Activated CD4-positive, alpha-beta memory T cell treated with anti-CD3 and anti-CD28 coated beads, Interleukin-2, amount 10 ng/mL, durations not matched to agents 7 days and 5 days (primary cell): ENCODE measurements around the gene LMTK2. TPM values are rescaled to one million over a fixed set of nuclear protein-coding genes. Genes with fewer than 3 reads are reported as not detected.

ENCODE experiments used
- CTCF ChIA-PET: fragments of 350-600 bp; sonication (Branson Sonifier 250); formaldehyde crosslinking; loops from one replicate; lab custom pipeline; 2021; ENCODE audit warnings: antibody characterized with exemption, inconsistent platforms; lab: Charles Lee
- POLR2A ChIA-PET: fragments of 350-600 bp; sonication (Branson Sonifier 250); formaldehyde crosslinking; loops from one replicate; lab custom pipeline; 2021; ENCODE audit warnings: antibody characterized with exemption; lab: Charles Lee
- DNase-seq: peaks from one replicate; pipeline ENCODE4 v3.0.0-alpha.2; 2020
- H3K27ac Mint-ChIP-seq: one replicate; pipeline ENCODE4 v1.8.0; 2021; ENCODE audit warnings: mild to moderate bottlenecking, mixed read lengths
- H3K27me3 Mint-ChIP-seq: one replicate; pipeline ENCODE4 v1.8.0; 2021; ENCODE audit warnings: mixed read lengths
- H3K36me3 Mint-ChIP-seq: one replicate; pipeline ENCODE4 v1.8.0; 2021; ENCODE audit warnings: low read depth, mixed read lengths
- H3K4me1 Mint-ChIP-seq: one replicate; pipeline ENCODE4 v1.8.0; 2021; ENCODE audit warnings: mixed read lengths
- H3K4me3 Mint-ChIP-seq: one replicate; pipeline ENCODE4 v1.8.0; 2021; ENCODE audit warnings: mild to moderate bottlenecking, mixed read lengths
- H3K9me3 Mint-ChIP-seq: one replicate; pipeline ENCODE4 v1.8.0; 2021; ENCODE audit warnings: mixed read lengths
- total RNA-seq, 2 experiments: library from RNA; stranded (reverse); gene quantifications; one replicate each; pipeline ENCODE4 v1.2.3, GENCODE V29; 2021

The LMTK2 gene
- 10 to 100 TPM in 1 of 2 experiments, 1 to 10 TPM in 1; 10.0 to 11.6 TPM for total RNA-seq

- Mint-ChIP-seq H3K27ac (peak within 1 kb of the TSS; percentile 82), H3K9me3 (peaks cover 4% of the 10 kb centered on the region)
- POLR2A ChIA-PET: interaction anchor here (1.0 to 1.9 kb wide), 4 partner anchors 24 to 148 kb away, joined by 5 to 18 read pairs (median 10); no protein-coding TSS in a partner anchor
These were observed at the start of gene LMTK2 for GRCh38 chr7:98106647-98107312. Gene LMTK2 (plus strand): TSS chr7:98106862. CDS start chr7:98107178, 316 bp downstream.

DNA sequence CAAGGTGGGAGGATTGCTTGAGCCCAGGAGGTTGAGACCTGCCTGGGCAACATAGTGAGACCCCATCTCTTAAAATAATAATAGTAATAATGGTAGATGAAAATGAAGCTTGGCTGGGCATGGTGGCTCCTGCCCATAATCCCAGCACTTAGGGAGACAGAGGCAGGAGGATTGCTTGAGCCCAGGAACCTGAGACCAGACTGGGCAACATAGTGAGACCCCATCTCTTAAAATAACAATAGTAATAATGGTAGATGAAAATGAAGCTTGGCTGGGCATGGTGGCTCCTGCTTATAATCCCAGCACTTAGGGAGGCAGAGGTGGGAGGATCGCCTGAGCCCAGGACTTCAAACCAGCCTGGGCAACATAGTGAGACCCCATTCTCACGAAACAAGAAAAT is 49.5 kb upstream of the LMTK2 start:
- no peak for DNase-seq
- Mint-ChIP-seq H3K4me3 (no peak overlapping the region), H3K36me3 (no peaks in the 10 kb centered on the region), H3K9me3 (no peaks in the 10 kb centered on the region), H3K27me3 (no peaks in the 10 kb centered on the region), H3K27ac (no peak overlapping the region), H3K4me1 (no peaks in the 10 kb centered on the region)
- POLR2A ChIA-PET: no interaction called here
- CTCF ChIA-PET: interaction anchor here (0.7 to 0.8 kb wide), 2 partner anchors 34 to 596 kb away, joined by 3 read pairs; no protein-coding TSS in a partner anchor

More at GRCh38 chr7:98106647-98107312, at the start of gene LMTK2:
- CTCF ChIA-PET: interaction anchor here (0.8 to 3.5 kb wide), 14 partner anchors 9 to 143 kb away, joined by 3 to 67 read pairs (median 4); no protein-coding TSS in a partner anchor
- peak; percentile 96 for DNase-seq
- H3K36me3 Mint-ChIP-seq: peaks cover 3% of the 10 kb centered on the region
- peaks cover 21% of the 10 kb centered on the region for H3K4me1 Mint-ChIP-seq
- H3K27me3 Mint-ChIP-seq: peaks cover 1% of the 10 kb centered on the region
- peak within 1 kb of the TSS; percentile 98 for H3K4me3 Mint-ChIP-seq

GRCh38 chr7:98058186-98058585 is 48.5 kb upstream of the LMTK2 start:
- H3K27me3 Mint-ChIP-seq: no peaks in the 10 kb centered on the region
- H3K27ac Mint-ChIP-seq: no peak overlapping the region
- H3K9me3 Mint-ChIP-seq: no peaks in the 10 kb centered on the region
- DNase-seq: no peak
- no peaks in the 10 kb centered on the region for H3K36me3 Mint-ChIP-seq
- H3K4me3 Mint-ChIP-seq: no peak overlapping the region
- ChIA-PET CTCF (interaction anchor here (0.7 kb wide), 3 partner anchors 35 to 865 kb away, joined by 3 to 7 read pairs (median 4); no protein-coding TSS in a partner anchor), POLR2A (no interaction called here)
- H3K4me1 Mint-ChIP-seq: no peaks in the 10 kb centered on the region

DNA sequence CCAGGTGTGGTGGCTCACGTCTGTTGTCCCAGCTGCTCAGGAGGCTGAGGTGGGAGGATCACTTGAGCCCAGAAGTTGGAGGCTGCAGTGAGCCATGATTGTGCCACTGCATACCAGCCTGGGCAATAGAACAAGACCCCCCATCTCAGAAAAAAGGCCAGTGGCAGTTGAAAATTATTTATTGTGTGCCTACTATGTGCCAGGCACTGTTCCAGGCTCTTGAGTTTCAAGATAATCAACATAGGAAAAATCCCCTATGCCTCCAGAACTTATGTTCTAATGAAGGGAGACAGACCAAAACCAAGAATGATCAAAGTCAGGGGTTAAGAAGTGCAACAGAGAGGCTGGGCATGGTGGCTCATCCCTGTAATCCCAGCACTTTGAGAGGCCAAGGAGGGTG is 42.4 kb upstream of the LMTK2 start:
- Mint-ChIP-seq H3K27me3 (no peaks in the 10 kb centered on the region), H3K4me3 (no peak overlapping the region), H3K36me3 (no peaks in the 10 kb centered on the region), H3K27ac (no peak overlapping the region), H3K9me3 (no peaks in the 10 kb centered on the region), H3K4me1 (no peaks in the 10 kb centered on the region)
- POLR2A ChIA-PET: no interaction called here
- CTCF ChIA-PET: interaction anchor here (0.9 to 1.9 kb wide), 2 partner anchors 42 to 43 kb away, joined by 4 read pairs; no protein-coding TSS in a partner anchor
- no peak for DNase-seq

DNA sequence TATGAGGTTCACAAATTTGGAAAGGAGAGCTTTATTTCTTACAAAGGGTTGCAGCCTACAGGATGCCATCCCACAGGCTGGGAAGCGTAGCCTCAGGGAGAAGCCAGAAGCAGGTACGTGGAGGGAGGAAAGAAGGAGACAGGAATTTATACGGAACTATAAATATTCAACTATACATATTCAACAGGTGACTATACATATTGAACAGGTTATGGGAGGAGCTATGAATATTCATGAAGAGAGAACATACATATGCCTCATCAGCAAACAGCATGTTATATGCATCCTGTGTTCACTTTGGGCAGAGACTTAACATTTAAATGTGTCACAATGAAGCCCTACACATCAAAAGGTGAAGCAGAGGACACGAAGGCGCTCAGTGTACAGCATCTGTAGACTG is 40.5 kb upstream of the LMTK2 start:
- no peak for DNase-seq
- no peaks in the 10 kb centered on the region for H3K36me3 Mint-ChIP-seq
- H3K9me3 Mint-ChIP-seq: no peaks in the 10 kb centered on the region
- no peaks in the 10 kb centered on the region for H3K4me1 Mint-ChIP-seq
- ChIA-PET POLR2A (no interaction called here), CTCF (no interaction called here)
- no peaks in the 10 kb centered on the region for H3K27me3 Mint-ChIP-seq
- no peak overlapping the region for H3K27ac Mint-ChIP-seq
- no peak overlapping the region for H3K4me3 Mint-ChIP-seq

DNA sequence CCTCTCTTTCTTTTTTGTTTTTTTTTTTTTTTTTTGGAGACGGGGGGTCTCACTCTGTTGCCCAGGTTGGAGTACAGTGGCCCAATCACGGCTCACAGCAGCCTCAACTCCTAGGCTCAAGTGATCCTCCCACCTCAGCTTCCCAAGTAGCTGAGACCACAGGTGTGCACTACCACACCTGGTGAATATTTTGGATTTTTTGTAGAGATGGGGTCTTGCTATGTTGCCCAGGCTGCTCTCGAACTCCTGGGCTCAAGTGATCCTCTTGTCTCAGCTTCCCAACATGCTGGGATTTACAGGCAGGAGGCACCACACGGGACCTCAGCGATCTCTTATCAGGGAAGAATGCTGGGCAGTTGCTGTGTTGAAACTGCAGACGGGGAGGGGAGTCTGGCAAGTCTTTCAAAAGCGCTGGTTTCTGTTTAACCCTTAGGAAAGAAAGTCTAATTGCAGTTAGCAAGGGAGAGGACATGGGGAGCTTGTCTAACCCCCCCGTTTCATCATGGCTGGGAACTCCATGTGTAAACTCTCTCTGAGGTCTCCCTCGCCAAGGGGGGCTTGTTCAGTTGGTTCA is 39.6 kb upstream of the LMTK2 start:
- H3K9me3 Mint-ChIP-seq: no peaks in the 10 kb centered on the region
- ChIA-PET CTCF (no interaction called here), POLR2A (no interaction called here)
- no peak overlapping the region for H3K4me3 Mint-ChIP-seq
- DNase-seq: no peak
- H3K27ac Mint-ChIP-seq: no peak overlapping the region
- H3K27me3 Mint-ChIP-seq: no peaks in the 10 kb centered on the region
- H3K4me1 Mint-ChIP-seq: no peaks in the 10 kb centered on the region
- H3K36me3 Mint-ChIP-seq: no peaks in the 10 kb centered on the region

GRCh38 chr7:98073047-98073446 is 33.6 kb upstream of the LMTK2 start:
- H3K27me3 Mint-ChIP-seq: no peaks in the 10 kb centered on the region
- no peak for DNase-seq
- H3K36me3 Mint-ChIP-seq: no peaks in the 10 kb centered on the region
- ChIA-PET POLR2A (no interaction called here), CTCF (no interaction called here)
- no peak overlapping the region for H3K4me3 Mint-ChIP-seq
- no peaks in the 10 kb centered on the region for H3K9me3 Mint-ChIP-seq
- no peaks in the 10 kb centered on the region for H3K4me1 Mint-ChIP-seq
- no peak overlapping the region for H3K27ac Mint-ChIP-seq

- Mint-ChIP-seq H3K27me3 (peaks cover 9% of the 10 kb centered on the region), H3K4me3 (no peak overlapping the region), H3K36me3 (no peaks in the 10 kb centered on the region), H3K27ac (no peak overlapping the region), H3K9me3 (no peaks in the 10 kb centered on the region), H3K4me1 (no peaks in the 10 kb centered on the region)
- CTCF ChIA-PET: no interaction called here
- POLR2A ChIA-PET: no interaction called here
- no peak for DNase-seq
These were observed 30.9 kb upstream of the LMTK2 start for GRCh38 chr7:98075801-98076200.

GRCh38 chr7:98077762-98078161 is 28.9 kb upstream of the LMTK2 start:
- POLR2A ChIA-PET: no interaction called here
- Mint-ChIP-seq H3K27ac (no peak overlapping the region), H3K27me3 (peaks cover 9% of the 10 kb centered on the region), H3K4me1 (no peaks in the 10 kb centered on the region), H3K36me3 (no peaks in the 10 kb centered on the region), H3K9me3 (no peaks in the 10 kb centered on the region), H3K4me3 (no peak overlapping the region)
- no peak for DNase-seq
- CTCF ChIA-PET: interaction anchor here (0.6 kb wide), 1 partner anchor 19 kb away, joined by 3 read pairs; no protein-coding TSS in a partner anchor

- Mint-ChIP-seq H3K9me3 (no peaks in the 10 kb centered on the region), H3K27ac (no peak overlapping the region), H3K36me3 (no peaks in the 10 kb centered on the region), H3K4me3 (no peak overlapping the region), H3K4me1 (no peaks in the 10 kb centered on the region), H3K27me3 (peaks cover 9% of the 10 kb centered on the region)
- CTCF ChIA-PET: interaction anchor here (0.6 kb wide), 1 partner anchor 18 kb away, joined by 3 read pairs; no protein-coding TSS in a partner anchor
- POLR2A ChIA-PET: no interaction called here
- no peak for DNase-seq
These were observed 28.3 kb upstream of the LMTK2 start for GRCh38 chr7:98078197-98078870.

- H3K9me3 Mint-ChIP-seq: no peaks in the 10 kb centered on the region
- H3K27ac Mint-ChIP-seq: no peak overlapping the region
- no peak for DNase-seq
- H3K4me3 Mint-ChIP-seq: no peak overlapping the region
- no peaks in the 10 kb centered on the region for H3K36me3 Mint-ChIP-seq
- CTCF ChIA-PET: interaction anchor here (1.1 kb wide), 1 partner anchor 22 kb away, joined by 3 read pairs; no protein-coding TSS in a partner anchor
- peaks cover 9% of the 10 kb centered on the region for H3K27me3 Mint-ChIP-seq
- no peaks in the 10 kb centered on the region for H3K4me1 Mint-ChIP-seq
- POLR2A ChIA-PET: no interaction called here
These were observed 26.6 kb upstream of the LMTK2 start for GRCh38 chr7:98079891-98080648.

GRCh38 chr7:98081319-98081718 is 25.3 kb upstream of the LMTK2 start:
- POLR2A ChIA-PET: no interaction called here
- no peak for DNase-seq
- Mint-ChIP-seq H3K9me3 (no peaks in the 10 kb centered on the region), H3K27me3 (peaks cover 9% of the 10 kb centered on the region), H3K4me3 (no peak overlapping the region), H3K27ac (no peak overlapping the region), H3K36me3 (no peaks in the 10 kb centered on the region), H3K4me1 (no peaks in the 10 kb centered on the region)
- CTCF ChIA-PET: no interaction called here
